ENCODE measurements around the gene NLRP11. TPM values are rescaled to one million over a fixed set of nuclear protein-coding genes. Genes with fewer than 3 reads are reported as not detected.
"Not testable (repeated sequence)": the region's sequence is repeated elsewhere in the genome, so short reads cannot be mapped to it uniquely, and the experiment has no call there.

Gene NLRP11
- total and polyA plus RNA-seq, 2 experiments from 2014 or later = not detected

- peak; percentile 32 to 34; a peak in 3 of 4 replicates for TF ChIP-seq CTCF (conservative IDR thresholded peaks at IDR 0.05; ENCODE audit: low read depth in 2 of 2)
These were observed 54.3 kb downstream of the NLRP11 start (continued) for GRCh38 chr19:55777528-55777927.

GRCh38 chr19:55769632-55770031 lies 62.2 kb downstream of the NLRP11 start:
- not testable (repeated sequence) for H3K4me3 ChIP-seq; H3K9me2 ChIP-seq (ENCODE audit: insufficient read depth); H3K27me3 Mint-ChIP-seq (ENCODE audit: insufficient read depth, low read depth, poor library complexity); H3K79me2 ChIP-seq (replicated peaks; ENCODE audit: insufficient read depth); H3K4me1 ChIP-seq (ENCODE audit: insufficient read depth); DNase-seq (ENCODE audit: low spot score); H3K27ac Mint-ChIP-seq; H3F3A ChIP-seq (replicated peaks; ENCODE audit: low read depth); H3K27ac ChIP-seq (ENCODE audit: low read depth); H3K4me3 Mint-ChIP-seq; H4K20me1 ChIP-seq (replicated peaks; ENCODE audit: insufficient read depth); H3K27me3 ChIP-seq (ENCODE audit: insufficient read depth); H2AFZ ChIP-seq; ATAC-seq; H3K4me2 ChIP-seq; H3K36me3 ChIP-seq (ENCODE audit: insufficient read depth); H3K4me1 Mint-ChIP-seq
- Mint-ChIP-seq H3K36me3 (ENCODE audit: low read depth) (peaks cover 27% of the 10 kb centered on the region), H3K9me3 (peaks cover 68% of the 10 kb centered on the region)

GRCh38 chr19:55768818-55769217 lies 63.0 kb downstream of the NLRP11 start, which contains the start of gene RFPL4AL1:
Gene RFPL4AL1, plus strand, starts transcription at chr19:55769118. Its CDS starts 2,687 bp downstream, at chr19:55771805.
- H3K4me3 Mint-ChIP-seq; H3K27ac Mint-ChIP-seq; H3K9me2 ChIP-seq (ENCODE audit: insufficient read depth); H2AFZ ChIP-seq; H3K27ac ChIP-seq (ENCODE audit: low read depth); H3K36me3 ChIP-seq (ENCODE audit: insufficient read depth); H3K27me3 Mint-ChIP-seq (ENCODE audit: insufficient read depth, low read depth, poor library complexity); H3K4me1 Mint-ChIP-seq; ATAC-seq; H4K20me1 ChIP-seq (replicated peaks; ENCODE audit: insufficient read depth); H3F3A ChIP-seq (replicated peaks; ENCODE audit: low read depth); H3K4me2 ChIP-seq; H3K79me2 ChIP-seq (replicated peaks; ENCODE audit: insufficient read depth); DNase-seq (ENCODE audit: low spot score); H3K27me3 ChIP-seq (ENCODE audit: insufficient read depth); H3K4me1 ChIP-seq (ENCODE audit: insufficient read depth); H3K4me3 ChIP-seq: not testable (repeated sequence)
- H3K9me3 Mint-ChIP-seq = peaks cover 72% of the 10 kb centered on the region
- peaks cover 27% of the 10 kb centered on the region for H3K36me3 Mint-ChIP-seq (ENCODE audit: low read depth)

- Mint-ChIP-seq H3K27ac (no peak overlapping the region), H3K36me3 (ENCODE audit: low read depth) (peaks cover 27% of the 10 kb centered on the region), H3K9me3 (peaks cover 73% of the 10 kb centered on the region), H3K4me1 (no peaks in the 10 kb centered on the region), H3K27me3 (ENCODE audit: insufficient read depth, low read depth, poor library complexity) (peaks cover 2% of the 10 kb centered on the region), H3K4me3 (no peak overlapping the region)
- Histone ChIP-seq H2AFZ (no peak overlapping the region), H3K4me3 (no peak overlapping the region), H3K79me2 (replicated peaks; ENCODE audit: insufficient read depth) (no peaks in the 10 kb centered on the region), H3K4me2 (no peak overlapping the region), H4K20me1 (replicated peaks; ENCODE audit: insufficient read depth) (no peaks in the 10 kb centered on the region), H3F3A (replicated peaks; ENCODE audit: low read depth) (no peaks in the 10 kb centered on the region), H3K27ac (ENCODE audit: low read depth) (no peak overlapping the region), H3K36me3 (ENCODE audit: insufficient read depth) (peaks cover 6% of the 10 kb centered on the region; the same call in 1 of the 2 replicates), H3K4me1 (ENCODE audit: insufficient read depth) (no peaks in the 10 kb centered on the region), H3K9me2 (ENCODE audit: insufficient read depth) (no peaks in the 10 kb centered on the region), H3K27me3 (ENCODE audit: insufficient read depth) (no peaks in the 10 kb centered on the region)
- TF ChIP-seq EZH2phosphoT487 (IDR thresholded peaks at IDR 0.05; ENCODE audit: unreplicated experiment) = no peak
- TF ChIP-seq POLR2AphosphoS5 (IDR thresholded peaks at IDR 0.05; ENCODE audit: low read depth) = no peak
- ATAC-seq (no peak), DNase-seq (ENCODE audit: low spot score) (no peak)
These were observed 65.3 kb downstream of the NLRP11 start for GRCh38 chr19:55766466-55766865.

GRCh38 chr19:55758797-55759196 lies 73.0 kb downstream of the NLRP11 start, which contains the start of gene RFPL4A:
Gene RFPL4A, plus strand, starts transcription at chr19:55759097. Its CDS starts 2,704 bp downstream, at chr19:55761801.
- ATAC-seq, H3K4me2 ChIP-seq: not testable (repeated sequence)
- H3K9me3 Mint-ChIP-seq = peaks cover 75% of the 10 kb centered on the region

GRCh38 chr19:55756808-55757207 lies 75.0 kb downstream of the NLRP11 start:
- Mint-ChIP-seq H3K9me3 (peaks cover 91% of the 10 kb centered on the region), H3K36me3 (ENCODE audit: low read depth) (peaks cover 36% of the 10 kb centered on the region)
- H3K4me3 ChIP-seq; H3K9me2 ChIP-seq (ENCODE audit: insufficient read depth); H3F3A ChIP-seq (replicated peaks; ENCODE audit: low read depth); H2AFZ ChIP-seq; H3K4me2 ChIP-seq; H3K36me3 ChIP-seq (ENCODE audit: insufficient read depth); H3K4me1 Mint-ChIP-seq; H3K79me2 ChIP-seq (replicated peaks; ENCODE audit: insufficient read depth); ATAC-seq; H3K27ac Mint-ChIP-seq; H4K20me1 ChIP-seq (replicated peaks; ENCODE audit: insufficient read depth); H3K4me3 Mint-ChIP-seq; H3K27me3 Mint-ChIP-seq (ENCODE audit: insufficient read depth, low read depth, poor library complexity); H3K27ac ChIP-seq (ENCODE audit: low read depth); H3K4me1 ChIP-seq (ENCODE audit: insufficient read depth); DNase-seq (ENCODE audit: low spot score); H3K27me3 ChIP-seq (ENCODE audit: insufficient read depth): not testable (repeated sequence)

More at GRCh38 chr19:55758797-55759196, 73.0 kb downstream of the NLRP11 start, which contains the start of gene RFPL4A:
- H3K27me3 Mint-ChIP-seq (ENCODE audit: insufficient read depth, low read depth, poor library complexity); H2AFZ ChIP-seq; H3K4me3 ChIP-seq; H3K27ac ChIP-seq (ENCODE audit: low read depth); H3K4me1 Mint-ChIP-seq; H3K4me1 ChIP-seq (ENCODE audit: insufficient read depth); H3K27ac Mint-ChIP-seq; H3K4me3 Mint-ChIP-seq; H3F3A ChIP-seq (replicated peaks; ENCODE audit: low read depth); H4K20me1 ChIP-seq (replicated peaks; ENCODE audit: insufficient read depth); H3K9me2 ChIP-seq (ENCODE audit: insufficient read depth); DNase-seq (ENCODE audit: low spot score); H3K79me2 ChIP-seq (replicated peaks; ENCODE audit: insufficient read depth); H3K36me3 ChIP-seq (ENCODE audit: insufficient read depth); H3K27me3 ChIP-seq (ENCODE audit: insufficient read depth): not testable (repeated sequence)
- peaks cover 33% of the 10 kb centered on the region for H3K36me3 Mint-ChIP-seq (ENCODE audit: low read depth)

Data from GM23338 (cell line).